NB4 (cell line): ENCODE results near the gene GPANK1.

Source experiments
- MYC ChIP-seq: IDR thresholded peaks from 2 replicates; pipeline ENCODE4 v1.6.1; 2011; ENCODE audit warnings: low read depth, low read length
- POLR2A ChIP-seq: IDR thresholded peaks from 2 replicates; pipeline ENCODE4 v1.6.1; 2011; ENCODE audit warnings: mild to moderate bottlenecking; ENCODE audit not compliant: insufficient read length; ENCODE audit errors: extremely low read depth
- TF ChIP-seq, protein P1 (sequence below): IDR thresholded peaks from one replicate; pipeline ENCODE4 v1.5.1; 2012; ENCODE audit warnings: low read depth, low read length
- TF ChIP-seq, protein P2 (sequence below): IDR thresholded peaks from 2 replicates; pipeline ENCODE4 v1.6.1; 2011; ENCODE audit warnings: low read depth, low read length

DNA sequence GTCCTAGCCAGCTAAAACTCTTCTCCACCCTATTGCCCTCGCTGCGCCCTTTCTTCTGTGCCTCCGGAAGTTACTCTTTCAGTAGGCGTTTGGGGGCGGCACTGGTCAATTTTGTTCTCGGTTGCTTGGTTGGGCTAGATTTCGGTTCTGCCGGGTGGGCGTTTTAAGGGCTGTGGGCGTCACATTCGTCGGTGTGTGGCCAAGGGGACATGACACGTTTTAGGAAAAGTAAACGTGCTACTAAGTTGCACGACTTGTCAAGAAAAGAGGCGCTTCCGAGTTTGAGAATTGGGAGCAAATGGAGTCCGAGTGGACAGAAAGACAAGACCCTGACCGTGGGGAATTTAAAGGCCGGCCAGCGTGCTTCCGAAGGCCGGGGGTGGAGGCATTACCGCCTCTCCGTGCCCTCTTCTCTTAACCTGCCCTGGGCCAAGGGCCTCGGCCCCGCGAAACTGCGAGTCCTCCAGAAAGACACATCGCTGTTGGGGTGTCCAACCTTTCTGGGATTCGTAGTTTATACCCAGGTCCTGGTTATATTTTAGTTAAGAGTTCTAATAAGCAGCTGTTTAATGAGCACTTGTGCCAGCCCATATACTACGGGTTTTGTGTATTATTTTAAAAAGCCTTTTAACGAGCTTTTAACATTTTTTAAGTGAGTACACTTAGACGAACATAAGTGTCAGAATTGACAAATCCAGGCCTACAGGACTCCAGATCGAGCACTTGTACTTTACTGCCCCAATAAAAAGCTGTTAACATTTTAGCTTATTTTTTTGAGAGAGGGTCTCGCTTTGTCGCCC, 11.7 kb downstream of the GPANK1 start:
- TF ChIP-seq, protein P1, sequence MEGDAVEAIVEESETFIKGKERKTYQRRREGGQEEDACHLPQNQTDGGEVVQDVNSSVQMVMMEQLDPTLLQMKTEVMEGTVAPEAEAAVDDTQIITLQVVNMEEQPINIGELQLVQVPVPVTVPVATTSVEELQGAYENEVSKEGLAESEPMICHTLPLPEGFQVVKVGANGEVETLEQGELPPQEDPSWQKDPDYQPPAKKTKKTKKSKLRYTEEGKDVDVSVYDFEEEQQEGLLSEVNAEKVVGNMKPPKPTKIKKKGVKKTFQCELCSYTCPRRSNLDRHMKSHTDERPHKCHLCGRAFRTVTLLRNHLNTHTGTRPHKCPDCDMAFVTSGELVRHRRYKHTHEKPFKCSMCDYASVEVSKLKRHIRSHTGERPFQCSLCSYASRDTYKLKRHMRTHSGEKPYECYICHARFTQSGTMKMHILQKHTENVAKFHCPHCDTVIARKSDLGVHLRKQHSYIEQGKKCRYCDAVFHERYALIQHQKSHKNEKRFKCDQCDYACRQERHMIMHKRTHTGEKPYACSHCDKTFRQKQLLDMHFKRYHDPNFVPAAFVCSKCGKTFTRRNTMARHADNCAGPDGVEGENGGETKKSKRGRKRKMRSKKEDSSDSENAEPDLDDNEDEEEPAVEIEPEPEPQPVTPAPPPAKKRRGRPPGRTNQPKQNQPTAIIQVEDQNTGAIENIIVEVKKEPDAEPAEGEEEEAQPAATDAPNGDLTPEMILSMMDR, result no peak
- TF ChIP-seq, protein P2, sequence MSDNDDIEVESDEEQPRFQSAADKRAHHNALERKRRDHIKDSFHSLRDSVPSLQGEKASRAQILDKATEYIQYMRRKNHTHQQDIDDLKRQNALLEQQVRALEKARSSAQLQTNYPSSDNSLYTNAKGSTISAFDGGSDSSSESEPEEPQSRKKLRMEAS, result peak; percentile 69
- TF ChIP-seq POLR2A, result peak; percentile 10
- peak; percentile 81; the same call in 1 of the 2 replicates for TF ChIP-seq MYC
